Islet precursor cell (in vitro differentiated cells): Measurements from ENCODE around the gene PRKG1.
"Not testable (repeated sequence)": the region's sequence is repeated elsewhere in the genome, so short reads cannot be mapped to it uniquely, and the experiment has no call there.

ENCODE experiments used
- DNase-seq: peaks from one replicate; pipeline ENCODE4 v3.0.0-alpha.2; 2018

The PRKG1 gene

GRCh38 chr10:51672039-51672535 is 597.8 kb downstream of the PRKG1 start:
- DNase-seq: no peak

GRCh38 chr10:51675088-51675487 is 600.8 kb downstream of the PRKG1 start:
- DNase-seq: no peak

GRCh38 chr10:51679841-51680240 is 605.6 kb downstream of the PRKG1 start:
- DNase-seq: no peak

GRCh38 chr10:51683031-51683691 is 608.9 kb downstream of the PRKG1 start:
- DNase-seq: no peak

GRCh38 chr10:51685768-51686167 is 611.5 kb downstream of the PRKG1 start:
- DNase-seq: peak; percentile 54

- DNase-seq: no peak
Measured at GRCh38 chr10:51687296-51687695, 613.0 kb downstream of the PRKG1 start.

- DNase-seq: not testable (repeated sequence)
Measured at GRCh38 chr10:51688826-51689225, 614.5 kb downstream of the PRKG1 start.

GRCh38 chr10:51689536-51689935 is 615.2 kb downstream of the PRKG1 start:
- no peak for DNase-seq

- DNase-seq: peak; percentile 55
Measured at GRCh38 chr10:51691135-51691534, 616.8 kb downstream of the PRKG1 start.

- DNase-seq: no peak
Measured at GRCh38 chr10:51694086-51694768, 619.9 kb downstream of the PRKG1 start.

GRCh38 chr10:51696251-51696650 is 622.0 kb downstream of the PRKG1 start:
- DNase-seq: no peak

- DNase-seq: no peak
Measured at GRCh38 chr10:51698473-51699063, 624.3 kb downstream of the PRKG1 start.

GRCh38 chr10:51699145-51699474 is 624.8 kb downstream of the PRKG1 start:
- DNase-seq: no peak

- peak; percentile 91 for DNase-seq
Measured at GRCh38 chr10:51699475-51700227, 625.4 kb downstream of the PRKG1 start, which contains the start of gene CSTF2T. Gene CSTF2T, minus strand, starts transcription at chr10:51699595. Its CDS starts 46 bp downstream, at chr10:51699549.

- DNase-seq: no peak
Measured at GRCh38 chr10:51700228-51700817, 626.0 kb downstream of the PRKG1 start.

GRCh38 chr10:51705774-51706173 is 631.5 kb downstream of the PRKG1 start:
- DNase-seq: no peak

- no peak for DNase-seq
Measured at GRCh38 chr10:51706225-51706624, 631.9 kb downstream of the PRKG1 start.

GRCh38 chr10:51707392-51707791 is 633.1 kb downstream of the PRKG1 start:
- no peak for DNase-seq

GRCh38 chr10:51707821-51708424 is 633.6 kb downstream of the PRKG1 start:
- DNase-seq: no peak

GRCh38 chr10:51708609-51709008 is 634.3 kb downstream of the PRKG1 start:
- DNase-seq: no peak

GRCh38 chr10:51709324-51709972 is 635.2 kb downstream of the PRKG1 start:
- DNase-seq: no peak

- DNase-seq: no peak
Measured at GRCh38 chr10:51711519-51711891, 637.2 kb downstream of the PRKG1 start.
